IPS DF 6.9 (cell line): ENCODE data around the gene TOE1.
"Not testable (repeated sequence)": the region's sequence is repeated elsewhere in the genome, so short reads cannot be mapped to it uniquely, and the experiment has no call there.

Source experiments
- DNase-seq: peaks from one replicate; pipeline ENCODE4 v3.0.0-alpha.2; 2013; ENCODE audit warnings: low read depth, low spot score
- H3K27ac ChIP-seq: one replicate; pipeline ENCODE4 v1.5.1; 2013; ENCODE audit warnings: low read length, control low read depth
- H3K27me3 ChIP-seq: 2 replicates; pipeline ENCODE4 v1.6.1; 2013; ENCODE audit warnings: mild to moderate bottlenecking, low read length; ENCODE audit not compliant: control insufficient read depth, insufficient read depth
- H3K36me3 ChIP-seq: 2 replicates; pipeline ENCODE4 v1.6.1; 2013; ENCODE audit warnings: low read length; ENCODE audit not compliant: control insufficient read depth, insufficient read depth
- H3K4me1 ChIP-seq: 2 replicates; pipeline ENCODE4 v1.6.1; 2013; ENCODE audit warnings: low read length; ENCODE audit not compliant: control insufficient read depth, insufficient read depth
- H3K4me3 ChIP-seq: 2 replicates; pipeline ENCODE4 v1.5.1; 2013; ENCODE audit warnings: mild to moderate bottlenecking, low read length
- H3K9me3 ChIP-seq: 2 replicates; pipeline ENCODE4 v1.6.1; 2013; ENCODE audit warnings: low read length, inconsistent platforms; ENCODE audit not compliant: control insufficient read depth, insufficient read depth
- WGBS: extraction: QIAGEN DNeasy Blood & Tissue Kit; methylation state at CpG from one replicate; pipeline ENCODE4 v1.1.7; 2013; ENCODE audit warnings: mixed read lengths, missing lambda C conversion rate; ENCODE audit not compliant: insufficient read length, insufficient coverage; 5-methylcytosine and 5-hydroxymethylcytosine counted together

The TOE1 gene

GRCh38 chr1:45379524-45379923 lies 39.6 kb downstream of the TOE1 start:
- no peaks in the 10 kb centered on the region for H3K36me3 ChIP-seq
- no CpG with 5 or more reads among the region's 6 CpGs for WGBS
- H3K4me1 ChIP-seq = no peaks in the 10 kb centered on the region
- no peaks in the 10 kb centered on the region for H3K9me3 ChIP-seq
- H3K4me3 ChIP-seq = no peak overlapping the region
- H3K27ac ChIP-seq = no peak overlapping the region
- DNase-seq = no peak
- no peaks in the 10 kb centered on the region for H3K27me3 ChIP-seq

DNA sequence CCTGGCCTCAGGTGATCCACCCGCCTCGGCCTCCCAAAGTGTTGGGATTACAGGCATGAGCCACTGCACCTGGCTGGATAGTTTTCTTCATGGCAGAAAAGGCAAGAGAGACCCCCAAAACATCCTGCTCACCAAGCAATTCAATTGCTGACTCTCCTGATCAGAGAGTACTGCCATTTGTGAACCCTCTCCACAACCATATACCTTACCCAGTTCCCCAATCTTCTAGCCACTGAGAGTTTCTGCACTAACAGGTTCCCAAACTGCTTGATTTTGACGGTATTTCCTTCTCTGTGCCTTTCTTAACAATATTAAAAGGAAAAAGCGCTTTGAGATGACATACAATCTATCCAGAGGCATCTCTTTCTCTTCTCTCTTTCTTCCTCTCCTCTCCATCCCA lies 40.2 kb downstream of the TOE1 start:
- no peak overlapping the region for H3K27ac ChIP-seq
- DNase-seq = no peak
- H3K4me1 ChIP-seq = no peaks in the 10 kb centered on the region
- no peaks in the 10 kb centered on the region for H3K27me3 ChIP-seq
- no peaks in the 10 kb centered on the region for H3K36me3 ChIP-seq
- no peaks in the 10 kb centered on the region for H3K9me3 ChIP-seq
- H3K4me3 ChIP-seq = no peak overlapping the region
- WGBS = no CpG with 5 or more reads among the region's 4 CpGs

- Histone ChIP-seq H3K27ac (no peak overlapping the region), H3K4me1 (no peaks in the 10 kb centered on the region), H3K9me3 (no peaks in the 10 kb centered on the region), H3K27me3 (no peaks in the 10 kb centered on the region), H3K4me3 (no peak overlapping the region), H3K36me3 (no peaks in the 10 kb centered on the region)
- WGBS = no CpG with 5 or more reads among the region's 1 CpG
- no peak for DNase-seq
Observed at GRCh38 chr1:45380730-45381129, 40.8 kb downstream of the TOE1 start.

DNA sequence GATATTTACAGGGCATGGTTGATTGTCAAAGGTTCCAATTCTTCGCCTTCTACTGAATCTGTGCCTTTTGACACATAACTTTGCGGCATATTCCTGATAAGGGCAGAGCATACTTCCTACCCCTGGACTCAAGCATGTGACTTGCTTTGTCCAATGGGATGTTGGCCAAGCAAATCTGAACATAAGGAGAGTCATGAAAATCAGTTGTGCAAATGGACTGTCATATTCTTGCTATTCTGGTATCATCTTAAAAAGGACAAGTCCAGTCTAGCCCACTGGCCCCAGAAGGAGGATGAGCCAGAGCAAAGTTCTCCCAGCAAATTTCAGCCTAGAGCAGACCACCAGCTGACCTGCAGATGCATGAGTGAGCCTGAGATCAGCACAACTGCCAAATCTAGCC lies 41.3 kb downstream of the TOE1 start:
- Histone ChIP-seq H3K27ac (no peak overlapping the region), H3K36me3 (no peaks in the 10 kb centered on the region), H3K27me3 (no peaks in the 10 kb centered on the region), H3K4me3 (no peak overlapping the region), H3K4me1 (no peaks in the 10 kb centered on the region), H3K9me3 (no peaks in the 10 kb centered on the region)
- DNase-seq = no peak
- no CpG with 5 or more reads among the region's 2 CpGs for WGBS

DNA sequence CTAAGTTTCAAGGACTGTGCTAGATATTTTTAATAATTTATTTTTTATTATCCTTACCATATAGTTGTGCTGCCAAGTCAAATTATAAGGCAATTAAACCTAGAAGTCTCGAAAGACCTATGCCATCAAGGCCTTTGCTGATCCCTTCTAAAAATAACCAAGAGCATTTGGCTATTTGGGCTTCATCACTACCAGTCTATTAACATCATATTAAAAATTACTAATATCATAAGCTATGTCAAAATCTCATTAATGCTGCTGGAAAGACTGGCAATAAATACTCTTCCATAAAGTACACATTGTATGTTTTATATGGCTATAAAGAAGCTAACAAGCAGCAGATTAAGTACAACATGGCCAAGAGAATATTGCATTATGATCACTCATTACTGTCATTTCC lies 43.2 kb downstream of the TOE1 start:
- DNase-seq = no peak
- no CpG with 5 or more reads among the region's 1 CpG for WGBS
- no peaks in the 10 kb centered on the region for H3K36me3 ChIP-seq
- no peaks in the 10 kb centered on the region for H3K4me1 ChIP-seq
- H3K27me3 ChIP-seq = no peaks in the 10 kb centered on the region
- H3K4me3 ChIP-seq = no peak overlapping the region
- H3K27ac ChIP-seq = no peak overlapping the region
- H3K9me3 ChIP-seq = no peaks in the 10 kb centered on the region

GRCh38 chr1:45384213-45384612 lies 44.2 kb downstream of the TOE1 start:
- H3K27me3 ChIP-seq, H3K36me3 ChIP-seq, H3K9me3 ChIP-seq, DNase-seq, H3K4me3 ChIP-seq, H3K4me1 ChIP-seq, H3K27ac ChIP-seq: not testable (repeated sequence)
- WGBS = no CpG with 5 or more reads among the region's 4 CpGs

- no peak for DNase-seq
- no CpG with 5 or more reads among the region's 3 CpGs for WGBS
- Histone ChIP-seq H3K27me3 (no peaks in the 10 kb centered on the region), H3K4me3 (no peak overlapping the region), H3K36me3 (no peaks in the 10 kb centered on the region), H3K27ac (no peak overlapping the region), H3K9me3 (no peaks in the 10 kb centered on the region), H3K4me1 (no peaks in the 10 kb centered on the region)
Observed at GRCh38 chr1:45385302-45385701, 45.3 kb downstream of the TOE1 start.

- Histone ChIP-seq H3K4me1 (no peaks in the 10 kb centered on the region), H3K27me3 (no peaks in the 10 kb centered on the region), H3K4me3 (no peak overlapping the region), H3K36me3 (no peaks in the 10 kb centered on the region), H3K27ac (no peak overlapping the region), H3K9me3 (no peaks in the 10 kb centered on the region)
- DNase-seq = no peak
- WGBS = no CpG with 5 or more reads among the region's 3 CpGs
Observed at GRCh38 chr1:45386219-45386618, 46.2 kb downstream of the TOE1 start.
